NCI-H345 treated with DMSO at 0.1 percent for 48 hours (cell line): ENCODE measurements around the gene MINK1.

Experiments used
- DNase-seq: peaks from one replicate; lab custom pipeline; 2025; ENCODE audit not compliant: unreplicated experiment; lab: John Stamatoyannopoulos, UW

Gene MINK1

DNA sequence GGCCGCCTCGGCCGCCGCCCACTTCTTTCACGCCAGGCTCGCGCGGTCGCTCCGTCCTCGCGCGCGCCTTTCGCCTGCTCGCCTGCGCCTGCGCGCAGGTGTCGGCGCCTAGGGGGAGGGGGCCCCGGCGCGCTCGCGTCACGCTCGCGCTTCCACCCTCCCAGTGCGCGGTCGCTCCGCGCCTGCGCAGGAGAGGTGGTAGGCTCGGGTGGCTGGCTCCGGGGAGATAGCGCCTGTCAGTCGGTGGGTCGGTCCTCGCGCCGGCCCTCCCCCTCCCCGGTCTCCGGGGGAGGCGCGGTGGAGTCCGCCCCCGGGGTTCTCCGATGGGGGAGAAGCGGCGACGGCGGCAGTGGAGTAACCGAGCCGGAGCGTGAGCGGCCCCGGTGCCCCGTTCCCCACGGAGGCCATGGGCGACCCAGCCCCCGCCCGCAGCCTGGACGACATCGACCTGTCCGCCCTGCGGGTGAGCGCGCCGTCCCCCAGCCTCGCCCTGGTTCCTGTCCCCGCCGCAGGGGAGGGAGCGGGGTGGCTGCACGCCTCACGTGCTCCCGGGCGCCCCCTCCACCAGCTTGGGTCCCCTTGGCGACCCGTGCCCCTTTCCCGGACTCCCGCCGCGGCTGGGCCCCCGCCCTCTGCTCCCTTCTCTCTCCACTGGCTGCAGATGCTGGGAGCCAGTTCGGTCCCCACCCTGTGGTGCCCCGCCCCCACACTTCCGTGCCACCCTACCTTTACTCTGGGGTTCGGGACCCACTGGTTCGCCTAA lies at the start of gene MINK1:
MINK1 (plus strand) TSS at position 163 of the 763 bp plus-strand sequence; CDS start at position 407, 244 bp downstream.
- peak; percentile 72 for DNase-seq

DNA sequence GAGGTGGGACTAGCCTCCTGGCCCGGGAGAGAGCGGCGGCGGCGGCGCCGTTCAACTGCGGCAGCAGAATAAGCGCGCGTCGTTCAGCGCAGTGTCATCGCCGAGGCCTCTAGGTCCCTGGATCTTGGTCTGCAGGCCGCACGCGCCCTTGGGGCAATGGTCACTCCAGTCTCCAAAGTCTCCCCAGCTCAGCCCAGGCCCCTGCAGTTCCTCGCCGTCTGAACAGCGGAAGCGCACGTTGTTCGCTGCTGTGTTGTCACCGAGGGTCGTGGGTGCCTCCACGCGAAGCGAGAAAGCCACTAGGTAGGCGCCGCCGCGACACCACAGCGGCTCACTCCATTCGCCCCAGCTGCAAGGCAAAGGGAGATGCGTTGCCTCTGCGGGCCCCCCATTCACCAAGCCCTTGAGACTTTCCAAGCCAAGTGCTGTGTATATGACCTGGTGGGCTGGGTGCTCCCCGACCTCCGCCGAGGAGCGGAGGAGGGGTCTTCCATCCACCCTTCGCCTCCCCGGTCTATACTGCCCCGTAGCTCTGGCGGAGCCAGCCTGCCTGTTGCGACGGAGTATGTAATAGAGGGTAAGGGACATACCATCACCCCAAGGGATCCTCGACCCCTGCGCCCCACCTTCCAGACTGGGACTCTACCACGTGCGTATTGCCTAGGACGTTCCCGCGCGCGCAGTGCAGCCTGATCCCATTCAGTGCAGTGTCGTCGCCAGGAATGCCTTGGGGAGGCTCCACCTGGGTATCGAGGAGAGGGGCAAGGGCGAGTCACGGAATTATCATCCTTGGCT lies 47.6 kb upstream of the MINK1 start:
- no peak for DNase-seq

DNA sequence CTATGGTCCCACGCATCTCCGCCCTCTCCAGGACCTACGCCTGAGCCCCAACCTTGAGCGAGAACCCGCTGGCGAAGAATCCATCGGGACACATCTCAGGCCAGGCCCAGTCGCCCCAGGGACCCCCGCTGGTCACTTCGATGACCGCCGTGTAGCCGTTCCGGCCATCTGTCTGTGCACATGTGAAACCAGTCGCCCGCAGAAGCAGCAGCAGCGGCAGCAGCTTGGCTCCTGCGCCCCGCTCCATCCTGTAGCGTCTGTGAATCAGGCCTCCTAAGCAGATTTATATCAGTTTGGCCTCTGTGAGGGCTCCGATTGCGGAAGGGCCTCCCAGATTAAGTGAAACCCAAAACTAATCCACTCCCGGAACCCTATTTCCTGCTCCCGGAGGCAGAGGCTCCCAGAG lies 47.0 kb upstream of the MINK1 start, which contains the start of gene VMO1:
VMO1 (minus strand) TSS at position 259 of the 406 bp plus-strand sequence; CDS start at position 247, 12 bp downstream.
- DNase-seq = no peak

DNA sequence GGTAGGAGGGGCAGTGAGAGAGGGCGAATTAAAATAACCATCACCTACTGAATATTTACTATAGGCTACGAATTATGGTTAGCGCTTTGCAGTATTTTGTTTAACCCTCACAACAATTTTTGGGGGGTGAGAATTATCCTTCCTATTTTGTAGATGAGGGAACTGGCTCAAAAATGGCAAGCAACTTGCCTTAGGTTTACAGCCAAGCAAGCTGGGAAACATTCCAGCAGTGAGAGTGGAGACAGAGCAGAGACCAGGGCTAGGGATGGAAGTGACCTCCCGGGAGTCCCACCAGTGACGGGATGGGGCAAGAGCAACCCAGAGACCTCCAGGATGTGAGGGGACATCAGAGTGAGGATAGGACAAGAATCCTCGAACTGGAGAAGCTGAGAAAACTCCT lies 46.6 kb upstream of the MINK1 start:
- DNase-seq = no peak

DNA sequence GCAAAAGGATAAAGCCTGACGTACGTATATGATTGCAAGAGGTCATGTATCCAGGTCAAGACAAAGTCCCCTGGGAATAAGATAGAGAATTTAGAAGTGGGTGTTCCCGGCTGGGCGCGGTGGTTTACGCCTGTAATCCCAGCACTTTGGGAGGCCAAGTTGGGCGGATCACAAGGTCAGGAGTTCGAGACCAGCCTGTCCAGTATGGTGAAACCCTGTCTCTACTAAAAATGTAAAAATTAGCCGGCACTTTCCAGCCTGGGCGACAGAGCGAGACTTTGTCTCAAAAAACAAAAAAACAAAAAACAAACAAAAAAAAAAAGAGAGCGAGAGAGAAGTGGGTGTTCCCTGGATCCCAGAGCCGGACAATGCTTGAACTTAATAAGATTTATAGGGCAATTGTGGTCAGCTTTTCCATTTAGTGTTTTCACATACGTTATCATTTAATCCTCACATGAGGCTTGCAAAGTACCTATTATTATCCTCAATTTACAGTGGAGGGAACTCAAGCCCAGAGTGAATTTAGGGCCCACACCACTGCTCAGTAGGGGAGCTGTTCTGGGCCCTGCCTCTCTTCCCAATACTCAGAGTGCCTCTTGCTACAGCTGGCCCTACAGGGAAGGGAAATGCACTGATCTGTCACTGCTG lies 44.9 kb upstream of the MINK1 start:
- no peak for DNase-seq

DNA sequence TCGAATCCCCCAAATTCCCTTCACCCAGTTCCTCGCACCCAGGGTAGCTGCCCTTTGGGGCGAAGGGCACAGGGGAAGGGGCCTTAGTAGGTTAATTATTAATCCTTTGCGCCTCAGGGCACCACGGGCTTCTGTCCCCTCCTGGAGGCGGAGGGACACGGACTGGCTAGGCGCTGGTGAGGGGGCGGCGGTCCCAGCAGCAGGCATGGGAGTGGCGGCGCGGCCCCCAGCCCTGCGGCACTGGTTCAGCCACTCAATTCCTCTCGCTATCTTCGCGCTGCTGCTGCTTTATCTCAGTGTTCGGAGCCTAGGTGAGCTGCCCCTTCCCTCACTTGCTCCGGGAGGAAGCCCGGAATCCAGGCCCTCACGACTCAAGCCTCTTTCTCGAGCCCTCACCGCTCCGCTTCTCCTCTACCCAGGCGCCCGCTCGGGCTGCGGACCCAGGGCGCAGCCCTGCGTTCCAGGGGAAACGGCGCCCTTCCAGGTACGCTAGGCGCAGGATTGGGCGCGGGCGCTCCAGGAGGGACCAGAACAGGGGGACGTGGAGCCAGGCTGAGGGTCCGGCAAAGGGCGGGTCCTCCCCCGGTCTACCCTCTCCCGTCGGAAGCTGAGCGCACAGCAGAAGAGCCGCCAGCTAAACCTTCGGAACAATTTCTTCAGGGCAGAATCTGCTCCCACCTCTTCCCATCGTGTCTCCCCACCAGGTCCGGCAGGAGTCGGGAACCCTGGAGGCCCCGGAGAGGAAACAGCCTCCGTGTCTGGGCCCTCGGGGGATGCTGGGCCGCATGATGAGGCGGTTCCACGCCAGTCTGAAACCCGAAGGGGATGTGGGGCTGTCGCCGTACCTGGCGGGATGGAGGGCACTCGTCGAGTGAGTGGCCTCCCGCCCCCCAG lies 44.1 kb upstream of the MINK1 start, which contains the start of gene GLTPD2:
GLTPD2 (plus strand) TSS at position 158 of the 894 bp plus-strand sequence; CDS start at position 206, 48 bp downstream.
- no peak for DNase-seq

DNA sequence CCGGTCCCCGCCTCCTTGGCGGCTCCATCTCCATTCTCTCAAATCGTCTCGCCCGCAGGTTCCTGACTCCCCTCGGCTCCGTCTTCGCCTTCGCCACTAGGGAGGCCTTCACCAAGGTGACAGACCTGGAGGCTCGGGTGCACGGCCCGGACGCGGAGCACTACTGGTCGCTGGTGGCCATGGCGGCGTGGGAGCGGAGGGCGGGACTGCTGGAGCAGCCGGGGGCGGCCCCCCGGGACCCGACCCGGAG lies 43.5 kb upstream of the MINK1 start:
- DNase-seq = no peak

DNA sequence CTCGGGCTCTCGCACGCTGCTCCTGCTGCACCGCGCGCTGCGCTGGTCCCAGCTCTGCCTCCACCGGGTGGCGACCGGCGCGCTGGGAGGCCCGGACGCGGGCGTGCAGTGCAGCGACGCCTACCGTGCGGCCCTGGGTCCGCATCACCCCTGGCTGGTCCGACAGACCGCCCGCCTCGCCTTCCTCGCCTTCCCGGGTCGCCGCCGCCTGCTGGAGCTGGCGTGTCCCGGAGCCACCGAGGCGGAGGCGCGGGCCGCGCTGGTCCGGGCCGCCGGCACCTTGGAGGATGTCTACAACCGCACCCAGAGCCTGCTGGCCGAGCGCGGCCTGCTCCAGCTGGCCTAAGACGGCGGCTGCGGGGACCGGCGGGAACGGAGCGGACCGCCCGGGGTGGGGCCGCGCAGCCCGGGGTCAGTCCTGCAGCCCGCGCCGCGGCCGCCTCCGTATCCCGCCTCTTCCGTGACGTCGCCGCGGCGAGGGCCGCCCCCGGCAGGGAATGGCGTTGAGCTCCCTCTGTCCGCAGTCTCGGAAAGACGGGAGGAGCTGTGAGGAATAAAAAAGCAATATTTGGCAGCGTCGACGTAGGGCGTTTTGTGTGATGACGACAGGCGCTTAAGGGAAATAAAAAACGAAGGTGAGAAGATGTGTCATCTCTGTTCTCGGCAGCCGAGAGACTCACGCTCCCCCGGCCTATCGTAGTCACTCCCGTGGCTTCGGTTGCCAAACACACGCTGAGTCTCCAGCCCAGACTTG lies 43.0 kb upstream of the MINK1 start:
- DNase-seq = peak; percentile 21

DNA sequence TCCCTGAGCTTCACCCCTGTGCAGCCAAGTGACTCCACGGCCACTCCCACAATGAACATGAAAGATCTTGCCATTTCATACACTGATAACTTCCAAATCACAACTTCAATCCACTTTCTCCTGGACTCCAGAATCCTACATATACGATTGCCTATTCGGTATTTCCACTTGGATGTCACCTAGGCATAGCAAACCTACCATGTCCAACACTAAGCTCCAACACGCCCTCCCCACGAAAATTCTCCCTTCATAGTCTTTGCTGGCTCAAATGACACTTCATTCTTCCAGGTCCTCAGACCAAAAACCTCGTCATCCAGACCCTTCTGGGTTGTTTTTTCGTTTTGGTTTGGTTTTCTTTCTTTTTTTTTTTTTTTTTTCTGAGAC lies 42.4 kb upstream of the MINK1 start:
- DNase-seq = no peak

DNA sequence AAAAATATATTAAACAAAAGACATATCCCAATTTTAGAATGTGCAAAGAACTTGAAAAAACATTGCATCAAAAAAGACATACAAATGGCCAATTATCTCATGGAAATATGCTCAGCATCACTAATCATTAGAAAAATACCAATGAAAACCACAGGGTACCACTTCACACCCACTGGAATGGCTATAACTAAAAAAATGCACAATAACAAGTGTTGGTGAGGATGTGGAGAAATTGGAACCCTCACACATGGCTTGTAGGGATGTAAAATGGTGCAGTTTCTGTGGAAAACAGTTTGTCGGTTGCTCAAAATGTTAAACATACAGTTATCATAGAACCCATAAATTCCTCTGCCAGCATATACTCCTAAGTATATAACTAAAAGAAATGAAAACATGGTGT lies 38.0 kb upstream of the MINK1 start:
- DNase-seq = no peak

DNA sequence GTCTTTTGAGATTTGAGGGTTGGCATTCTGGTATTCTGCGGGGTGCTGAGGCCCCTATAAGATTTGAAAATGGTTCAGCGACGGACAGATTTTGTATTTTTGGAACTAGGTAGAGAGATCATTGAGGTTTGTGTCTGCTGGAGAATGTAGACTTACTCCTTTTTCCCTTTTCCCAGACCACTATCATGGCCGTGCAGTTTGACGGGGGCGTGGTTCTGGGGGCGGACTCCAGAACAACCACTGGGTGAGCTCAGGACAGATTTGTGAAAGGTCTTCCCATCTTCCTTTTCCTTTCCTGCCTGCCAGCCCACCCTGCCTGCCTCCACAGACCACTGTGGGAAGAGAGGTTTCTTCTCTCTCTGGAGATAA lies 36.6 kb upstream of the MINK1 start:
- no peak for DNase-seq

DNA sequence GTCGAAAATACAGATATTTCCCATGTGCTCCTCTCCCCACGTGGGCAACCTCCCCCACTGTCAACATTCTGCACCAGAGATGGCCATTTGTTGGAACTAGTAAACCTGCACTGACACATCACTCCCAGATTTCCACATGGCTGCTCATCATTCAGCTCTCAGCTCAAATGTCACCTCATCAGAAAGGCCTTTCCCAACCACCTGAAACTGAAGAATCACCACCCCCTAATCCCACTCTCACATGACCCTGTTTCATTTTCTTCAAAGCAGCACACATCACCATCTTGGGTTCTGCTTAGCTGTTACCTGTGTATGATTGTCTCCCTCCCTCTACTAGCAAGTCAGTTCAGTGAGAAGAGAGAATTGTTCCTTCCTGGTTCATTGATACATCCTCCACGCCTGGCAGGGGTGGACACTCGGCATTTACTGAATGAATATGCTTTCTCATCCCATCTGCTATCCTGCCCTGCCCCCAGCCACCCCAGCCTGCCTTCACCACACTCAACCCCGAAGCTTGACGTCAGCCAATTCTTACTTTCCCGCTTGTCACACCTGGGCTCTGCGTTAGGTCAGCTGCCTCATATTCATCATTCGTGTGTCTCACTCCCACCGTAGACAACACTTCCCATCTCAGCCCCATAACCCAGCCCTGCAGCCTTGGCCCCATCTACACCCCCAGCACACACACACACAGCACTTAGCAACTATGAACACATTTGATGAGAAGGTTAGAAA lies 32.5 kb upstream of the MINK1 start:
- DNase-seq = no peak

DNA sequence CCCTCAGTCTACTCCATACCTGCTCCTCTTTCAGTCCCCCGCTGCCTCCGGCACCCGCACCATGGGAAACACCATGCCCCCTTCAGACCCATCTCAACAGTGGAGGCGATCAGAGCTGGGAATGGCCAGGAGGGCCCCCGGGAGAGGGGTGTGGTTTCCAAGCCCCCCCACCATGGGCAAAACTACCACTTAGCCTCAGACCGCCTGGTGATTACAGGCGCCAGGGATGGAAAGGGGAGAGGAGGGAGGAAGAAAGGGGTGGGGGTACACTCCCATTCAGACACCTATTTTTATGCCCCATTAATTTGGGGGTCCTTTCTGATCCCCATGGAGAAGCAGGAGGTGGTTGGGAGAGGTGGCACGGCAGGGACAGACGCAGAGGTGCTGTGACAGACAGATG lies 30.9 kb upstream of the MINK1 start, which contains the start of gene C17orf114:
C17orf114 (minus strand) TSS at position 101 of the 400 bp plus-strand sequence.
- DNase-seq = no peak

DNA sequence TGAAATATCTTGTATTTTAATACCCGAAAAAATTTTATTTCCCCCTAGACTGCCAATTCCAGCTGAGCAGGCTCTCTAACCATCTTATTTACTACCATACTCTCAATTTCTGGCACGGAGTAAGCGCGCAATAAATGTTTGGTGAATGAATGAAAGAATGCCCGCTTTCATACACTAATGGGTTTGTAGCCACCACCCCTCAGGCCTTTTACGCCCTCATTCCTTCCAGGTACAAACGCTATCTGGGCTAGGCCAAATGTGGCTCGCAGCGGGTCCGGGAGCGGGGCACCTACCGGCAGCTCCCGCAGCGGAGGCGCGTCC lies 26.7 kb upstream of the MINK1 start:
- no peak for DNase-seq

DNA sequence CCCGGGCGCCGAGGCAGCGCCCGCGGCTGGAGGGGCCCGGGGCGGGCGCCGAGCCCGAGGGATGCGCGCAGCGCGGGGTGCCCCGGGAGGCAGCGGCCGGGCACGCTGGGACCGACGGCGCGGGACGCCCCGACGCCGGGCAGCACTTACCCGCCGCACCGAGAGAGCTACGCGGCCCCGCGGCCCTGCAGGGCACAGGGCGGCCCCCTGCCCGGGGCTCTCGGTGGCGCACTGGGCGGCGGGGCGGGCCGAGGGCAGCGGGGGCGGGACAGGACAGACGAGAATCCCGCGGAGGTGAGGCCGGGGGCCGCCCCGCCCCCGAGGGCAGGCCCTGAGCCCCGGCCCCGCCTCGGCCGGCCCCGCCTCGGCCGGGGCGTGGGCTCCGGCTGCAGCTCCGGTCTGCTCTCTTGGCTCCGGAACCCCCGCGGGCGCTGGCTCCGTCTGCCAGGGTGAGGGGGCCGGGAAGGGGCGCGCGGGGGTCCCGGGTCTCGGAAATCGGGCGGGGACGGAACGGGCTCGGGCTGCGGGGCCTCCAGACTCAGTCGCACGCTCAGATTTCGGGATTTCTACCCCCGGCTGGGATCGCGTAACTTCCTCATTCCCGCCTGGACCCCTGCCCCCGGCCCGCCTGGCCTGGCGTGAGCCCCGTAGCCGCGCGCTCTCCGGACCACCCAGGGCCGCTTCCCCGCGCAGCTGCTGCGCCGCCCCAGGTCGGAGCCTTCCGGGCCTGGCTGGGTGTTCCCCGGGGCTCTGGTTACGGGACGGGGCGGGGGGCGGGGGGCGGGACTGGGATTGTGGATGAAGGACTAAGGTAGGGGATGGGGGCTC lies 26.1 kb upstream of the MINK1 start, which contains the start of gene PLD2:
PLD2 (plus strand) TSS at position 376 of the 828 bp plus-strand sequence. CDS start 621 bp downstream, outside the sequence.
- DNase-seq = peak; percentile 30

DNA sequence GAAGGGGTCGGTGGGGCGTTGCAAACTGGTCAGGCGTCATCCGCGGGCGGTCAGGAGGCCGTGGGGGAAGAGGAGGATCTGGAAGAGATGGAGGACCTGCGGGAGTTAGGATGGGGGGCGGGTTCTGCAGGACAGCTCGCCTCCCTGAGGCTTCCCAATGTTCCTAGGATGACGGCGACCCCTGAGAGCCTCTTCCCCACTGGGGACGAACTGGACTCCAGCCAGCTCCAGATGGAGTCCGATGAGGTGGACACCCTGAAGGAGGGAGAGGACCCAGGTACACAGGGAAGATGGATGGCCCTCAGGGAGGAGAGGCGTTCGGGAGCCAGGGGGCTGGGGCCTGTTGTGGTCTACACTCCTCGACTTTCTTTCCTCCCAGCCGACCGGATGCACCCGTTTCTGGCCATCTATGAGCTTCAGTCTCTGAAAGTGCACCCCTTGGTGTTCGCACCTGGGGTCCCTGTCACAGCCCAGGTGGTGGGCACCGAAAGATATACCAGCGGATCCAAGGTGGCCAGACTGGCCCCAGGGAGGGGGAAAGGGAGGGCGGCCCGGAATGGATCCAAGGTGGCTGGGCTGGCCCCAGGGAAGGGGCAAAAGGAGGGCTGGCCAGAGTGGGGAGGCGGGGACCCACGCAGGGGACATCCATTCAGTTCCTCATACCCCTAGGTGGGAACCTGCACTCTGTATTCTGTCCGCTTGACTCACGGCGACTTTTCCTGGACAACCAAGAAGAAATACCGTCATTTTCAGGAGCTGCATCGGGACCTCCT lies 25.3 kb upstream of the MINK1 start:
- DNase-seq = no peak

DNA sequence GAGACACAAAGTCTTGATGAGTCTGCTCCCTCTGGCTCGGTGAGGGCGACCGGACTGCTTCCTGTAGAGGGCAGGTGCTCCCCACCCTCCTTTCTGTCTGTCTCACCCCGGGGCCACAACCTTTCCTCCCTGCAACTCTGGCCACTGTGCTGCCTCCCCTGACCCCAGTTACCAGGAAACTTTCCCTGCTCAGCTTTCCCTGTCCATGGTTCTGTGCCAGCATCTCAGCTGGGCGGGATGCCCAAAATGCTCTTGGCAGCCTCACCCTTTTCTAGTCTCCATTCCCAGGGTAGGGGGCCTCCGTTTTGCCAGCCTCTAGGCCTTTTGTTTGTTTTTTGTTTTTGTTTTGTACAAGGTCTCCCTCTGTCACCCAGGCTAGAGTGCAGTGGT lies 24.8 kb upstream of the MINK1 start:
- DNase-seq = no peak
